Endodermal cell (in vitro differentiated cells): ENCODE results near the gene CDH13. TPM values are rescaled to one million over a fixed set of nuclear protein-coding genes. Genes with fewer than 3 reads are reported as not detected.

Experiments
- DNase-seq: peaks from one replicate; pipeline ENCODE4 v3.0.0-alpha.2; 2017
- H3K27ac ChIP-seq: 2 replicates; pipeline ENCODE4 v1.5.1; 2013; ENCODE audit warnings: mild to moderate bottlenecking, low read depth, low read length, moderate library complexity
- H3K27me3 ChIP-seq: 2 replicates; pipeline ENCODE4 v1.6.1; 2013; ENCODE audit warnings: mild to moderate bottlenecking, low read length, moderate library complexity; ENCODE audit not compliant: insufficient read depth, control insufficient read depth, poor library complexity, severe bottlenecking
- H3K36me3 ChIP-seq: 2 replicates; pipeline ENCODE4 v1.7.0; 2013; ENCODE audit warnings: mild to moderate bottlenecking, low read length, moderate library complexity; ENCODE audit not compliant: control insufficient read depth, insufficient read depth
- H3K4me1 ChIP-seq: one replicate; pipeline ENCODE4 v1.7.0; 2013; ENCODE audit warnings: low read length; ENCODE audit not compliant: control insufficient read depth, insufficient read depth
- H3K4me3 ChIP-seq: 2 replicates; pipeline ENCODE4 v1.5.1; 2013; ENCODE audit warnings: mild to moderate bottlenecking, low read length, moderate library complexity
- H3K9ac ChIP-seq: 2 replicates; pipeline ENCODE4 v1.6.1; 2013; ENCODE audit warnings: mild to moderate bottlenecking, low read length, moderate library complexity; ENCODE audit not compliant: poor library complexity, severe bottlenecking; ENCODE audit errors: extremely low read depth
- H3K9me3 ChIP-seq: 2 replicates; pipeline ENCODE4 v1.6.1; 2013; ENCODE audit warnings: mild to moderate bottlenecking, low read length, moderate library complexity; ENCODE audit not compliant: control insufficient read depth
- H3K27ac Mint-ChIP-seq: 2 replicates; pipeline ENCODE4 v1.8.0; 2020; ENCODE audit warnings: mixed read lengths
- H3K27me3 Mint-ChIP-seq: 2 replicates; pipeline ENCODE4 v1.8.0; 2021; ENCODE audit warnings: mild to moderate bottlenecking, mixed read lengths; ENCODE audit not compliant: insufficient read depth
- H3K36me3 Mint-ChIP-seq: 2 replicates; pipeline ENCODE4 v1.8.0; 2020; ENCODE audit warnings: low read depth, mixed read lengths
- H3K4me1 Mint-ChIP-seq: 2 replicates; pipeline ENCODE4 v1.8.0; 2020; ENCODE audit warnings: mixed read lengths
- H3K4me3 Mint-ChIP-seq: 2 replicates; pipeline ENCODE4 v1.8.0; 2020; ENCODE audit warnings: mild to moderate bottlenecking, moderate library complexity, mixed read lengths
- H3K9me3 Mint-ChIP-seq: 2 replicates; pipeline ENCODE4 v1.8.0; 2020; ENCODE audit warnings: mild to moderate bottlenecking, mixed read lengths
- CTCF ChIP-seq: fragments of 200-600 bp; sonication (generic); conservative IDR thresholded peaks from 2 replicates; pipeline ENCODE4 v1.5.0; 2021; ENCODE audit warnings: antibody characterized with exemption, mild to moderate bottlenecking
- WGBS, 2 experiments: methylation state at CpG; one replicate each; pipeline versions ENCODE4 v1.1.5 to v1.1.7; 2013; ENCODE audit warnings: missing lambda C conversion rate in 2 of 2, mixed read lengths in 1 of 2; ENCODE audit not compliant: insufficient coverage in 1 of 2, insufficient read length in 1 of 2; 5-methylcytosine and 5-hydroxymethylcytosine counted together
- total RNA-seq, 2 donors: library from RNA; stranded (reverse); fragmentation: NEBNext Ultra II Directional in 1 of 2; extraction: Animal tissue kit (Norgen Biotek cat#: 25700) in 1 of 2; gene quantifications; 2 replicates in 1 of 2; 3 replicates in 1 of 2; pipeline ENCODE4 v1.2.1, GENCODE V29; 2021

CDH13 gene
- total RNA-seq, 2 donors from 2014 or later: 0.86 to 1.8 TPM

- Histone ChIP-seq H3K4me1 (no peaks in the 10 kb centered on the region), H3K36me3 (no peaks in the 10 kb centered on the region), H3K27me3 (no peaks in the 10 kb centered on the region), H3K9ac (no peak overlapping the region), H3K4me3 (no peak overlapping the region), H3K9me3 (no peaks in the 10 kb centered on the region), H3K27ac (no peak overlapping the region)
- TF ChIP-seq CTCF: no peak
- no peak for DNase-seq
- Mint-ChIP-seq H3K4me1 (no peaks in the 10 kb centered on the region), H3K27me3 (peaks cover 2% of the 10 kb centered on the region), H3K36me3 (no peaks in the 10 kb centered on the region), H3K9me3 (peaks cover 5% of the 10 kb centered on the region), H3K4me3 (no peak overlapping the region), H3K27ac (no peak overlapping the region)
- 100% methylated on average over 2 of the region's 2 CpGs; no CpG with 5 or more reads in 1 of the 2 experiments for WGBS, 2 experiments
Observed at GRCh38 chr16:83054283-83054682, 427.5 kb downstream of the CDH13 start.

- 40 to 65% methylated on average over 2 to 3 of the region's 3 CpGs for WGBS, 2 experiments
- Mint-ChIP-seq H3K27ac (no peak overlapping the region), H3K36me3 (no peaks in the 10 kb centered on the region), H3K27me3 (no peaks in the 10 kb centered on the region), H3K4me1 (no peaks in the 10 kb centered on the region), H3K4me3 (no peak overlapping the region), H3K9me3 (peaks cover 2% of the 10 kb centered on the region)
- Histone ChIP-seq H3K9me3 (no peaks in the 10 kb centered on the region), H3K9ac (no peak overlapping the region), H3K27ac (no peak overlapping the region), H3K27me3 (no peaks in the 10 kb centered on the region), H3K4me3 (no peak overlapping the region), H3K4me1 (no peaks in the 10 kb centered on the region), H3K36me3 (no peaks in the 10 kb centered on the region)
- no peak for TF ChIP-seq CTCF
- DNase-seq: no peak
Observed at GRCh38 chr16:83058376-83058775, 431.6 kb downstream of the CDH13 start.

GRCh38 chr16:83059237-83059636 lies 432.5 kb downstream of the CDH13 start:
- no peak for DNase-seq
- no peaks in the 10 kb centered on the region for H3K4me1 Mint-ChIP-seq
- TF ChIP-seq CTCF: no peak
- Histone ChIP-seq H3K27ac (no peak overlapping the region), H3K9ac (no peak overlapping the region), H3K36me3 (no peaks in the 10 kb centered on the region), H3K27me3 (no peaks in the 10 kb centered on the region), H3K4me1 (no peaks in the 10 kb centered on the region), H3K4me3 (no peak overlapping the region), H3K9me3 (no peaks in the 10 kb centered on the region)
- H3K27ac Mint-ChIP-seq: no peak overlapping the region
- no peaks in the 10 kb centered on the region for H3K27me3 Mint-ChIP-seq
- peaks cover 6% of the 10 kb centered on the region for H3K9me3 Mint-ChIP-seq
- H3K36me3 Mint-ChIP-seq: no peaks in the 10 kb centered on the region
- WGBS, 2 experiments: 89 to 92% methylated on average over 5 of the region's 5 CpGs
- no peak overlapping the region for H3K4me3 Mint-ChIP-seq
